ENCODE results near the gene RPL9. TPM values are rescaled to one million over a fixed set of nuclear protein-coding genes. Genes with fewer than 3 reads are reported as not detected.
"Not testable (repeated sequence)": the region's sequence is repeated elsewhere in the genome, so short reads cannot be mapped to it uniquely, and the experiment has no call there.

Gene RPL9
- polyA plus RNA-seq (2013, experiment 1 of 2; ENCODE audit: insufficient read length): 1,194 TPM
- polyA plus RNA-seq (2013, experiment 2 of 2; ENCODE audit: insufficient read length): 1,140 TPM

GRCh38 chr4:39458505-39459300 is at the start of gene RPL9, which contains the start of gene LIAS:
RPL9 (minus strand) TSS chr4:39458922; CDS start chr4:39458439, 483 bp downstream.
LIAS (plus strand) TSS chr4:39459056; CDS start chr4:39459118, 62 bp downstream.
- DNase-seq: peak; percentile 99

- no peak for DNase-seq
Observed at GRCh38 chr4:39505581-39505980, 46.9 kb upstream of the RPL9 start.

- no peak for DNase-seq
Observed at GRCh38 chr4:39504538-39504937, 45.8 kb upstream of the RPL9 start.

GRCh38 chr4:39502664-39503035 is 43.9 kb upstream of the RPL9 start:
- DNase-seq: not testable (repeated sequence)

GRCh38 chr4:39502019-39502663 is 43.4 kb upstream of the RPL9 start:
- DNase-seq: peak; percentile 74

GRCh38 chr4:39498727-39499020 is 40.0 kb upstream of the RPL9 start:
- DNase-seq: no peak

GRCh38 chr4:39497909-39498726 is 39.4 kb upstream of the RPL9 start:
- DNase-seq: no peak

GRCh38 chr4:39495446-39496213 is 36.9 kb upstream of the RPL9 start:
- DNase-seq: no peak

- DNase-seq: no peak
Observed at GRCh38 chr4:39494354-39494753, 35.6 kb upstream of the RPL9 start.

- DNase-seq: no peak
Observed at GRCh38 chr4:39490322-39490721, 31.6 kb upstream of the RPL9 start.

GRCh38 chr4:39486221-39486804 is 27.6 kb upstream of the RPL9 start:
- no peak for DNase-seq

- no peak for DNase-seq
Observed at GRCh38 chr4:39484582-39485272, 26.0 kb upstream of the RPL9 start.

- DNase-seq: no peak
Observed at GRCh38 chr4:39480902-39481695, 22.4 kb upstream of the RPL9 start.

GRCh38 chr4:39480251-39480650 is 21.5 kb upstream of the RPL9 start:
- DNase-seq: no peak

- no peak for DNase-seq
Observed at GRCh38 chr4:39476187-39476895, 17.6 kb upstream of the RPL9 start.

- no peak for DNase-seq
Observed at GRCh38 chr4:39472396-39472795, 13.7 kb upstream of the RPL9 start.

GRCh38 chr4:39470402-39470801 is 11.7 kb upstream of the RPL9 start:
- DNase-seq: no peak

- DNase-seq: peak; percentile 84
Observed at GRCh38 chr4:39469429-39470077, 10.8 kb upstream of the RPL9 start.

- no peak for DNase-seq
Observed at GRCh38 chr4:39467464-39467863, 8.7 kb upstream of the RPL9 start.
